RWPE1 (cell line): Measurements from ENCODE around the gene NEU1.
"Not testable (repeated sequence)": the region's sequence is repeated elsewhere in the genome, so short reads cannot be mapped to it uniquely, and the experiment has no call there.

Experiments used
- CTCF ChIA-PET: fragments of 350-600 bp; sonication (Branson Sonifier 250); formaldehyde crosslinking; extraction: SDS; loops from one replicate; lab custom pipeline; 2021; lab: Yijun Ruan, JAX
- POLR2A ChIA-PET: fragments of 400-600 bp; formaldehyde crosslinking; extraction: SDS; loops from one replicate; lab custom pipeline; 2020; ENCODE audit warnings: antibody characterized with exemption; ENCODE audit not compliant: low non-redundant PET; lab: Yijun Ruan, JAX
- DNase-seq: peaks from one replicate; pipeline ENCODE4 v3.0.0; 2012; ENCODE audit warnings: low spot score
- H3K27ac ChIP-seq: fragments of 450-650 bp; 2 replicates; pipeline ENCODE4 v1.5.1; 2017
- CTCF ChIP-seq: fragments of 450-650 bp; conservative IDR thresholded peaks from 2 replicates; pipeline ENCODE4 v1.5.1; 2017; ENCODE audit warnings: low read depth, mild to moderate bottlenecking

Gene NEU1

GRCh38 chr6:31869343-31869742, 6.7 kb upstream of the NEU1 start:
- no peak for TF ChIP-seq CTCF
- no peak overlapping the region for H3K27ac ChIP-seq
- ChIA-PET CTCF (no interaction called here), POLR2A (no interaction called here)
- no peak for DNase-seq

- POLR2A ChIA-PET, DNase-seq, H3K27ac ChIP-seq: not testable (repeated sequence)
- CTCF ChIA-PET: interaction anchor here (0.6 to 1.0 kb wide), 3 partner anchors 77 to 472 kb away, joined by 3 read pairs; no protein-coding TSS in a partner anchor
Observed at GRCh38 chr6:31868658-31868971, 6.0 kb upstream of the NEU1 start.

DNA sequence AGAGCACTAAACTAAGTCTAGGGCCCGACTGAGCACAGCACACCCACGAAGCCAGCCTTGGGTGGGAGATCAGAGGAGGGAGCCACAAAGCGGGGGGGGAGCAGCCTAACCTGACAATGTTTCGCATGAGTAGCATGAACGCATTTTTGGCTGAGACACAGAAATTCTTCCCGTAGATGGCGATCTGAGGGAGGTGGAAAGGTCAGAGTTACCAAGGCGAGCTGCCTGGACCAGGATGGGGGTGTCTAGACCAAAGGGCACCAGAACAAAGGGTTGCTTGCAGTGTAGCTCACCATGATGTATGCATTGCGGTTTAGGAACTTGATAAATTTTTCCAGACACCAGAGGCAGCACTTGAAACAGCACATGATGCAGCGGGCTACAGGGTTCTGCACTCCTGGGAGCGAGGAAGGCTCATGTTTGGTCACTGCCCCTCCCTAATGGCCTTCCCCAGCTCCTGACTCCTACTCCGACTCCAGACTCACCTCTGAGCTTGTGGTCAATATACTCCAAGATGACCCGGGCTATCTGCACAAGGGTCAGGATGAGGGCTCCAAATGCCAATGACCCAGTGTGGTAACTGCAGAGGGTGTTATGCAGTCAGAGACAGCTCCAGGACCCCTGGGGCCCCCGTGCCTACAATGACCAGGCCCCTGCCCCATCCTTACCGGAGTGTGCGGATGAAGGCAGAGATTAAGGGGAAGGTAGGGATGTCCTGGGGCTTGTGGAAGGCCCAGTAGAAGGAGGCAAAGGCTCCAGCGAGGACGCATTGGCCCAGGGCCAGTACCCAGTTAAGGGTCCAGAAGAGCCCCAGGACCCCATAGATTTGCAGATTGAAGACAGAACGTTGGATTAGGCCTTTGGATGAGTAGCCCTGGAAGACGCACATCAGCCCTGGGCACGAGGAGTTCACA, 2.8 kb upstream of the NEU1 start:
- ChIA-PET CTCF (no interaction called here), POLR2A (no interaction called here)
- TF ChIP-seq CTCF: no peak
- H3K27ac ChIP-seq: 0 out of 2 replicates have a peak overlapping the region, but pooled peaks have one; percentile 85
- DNase-seq: no peak

DNA sequence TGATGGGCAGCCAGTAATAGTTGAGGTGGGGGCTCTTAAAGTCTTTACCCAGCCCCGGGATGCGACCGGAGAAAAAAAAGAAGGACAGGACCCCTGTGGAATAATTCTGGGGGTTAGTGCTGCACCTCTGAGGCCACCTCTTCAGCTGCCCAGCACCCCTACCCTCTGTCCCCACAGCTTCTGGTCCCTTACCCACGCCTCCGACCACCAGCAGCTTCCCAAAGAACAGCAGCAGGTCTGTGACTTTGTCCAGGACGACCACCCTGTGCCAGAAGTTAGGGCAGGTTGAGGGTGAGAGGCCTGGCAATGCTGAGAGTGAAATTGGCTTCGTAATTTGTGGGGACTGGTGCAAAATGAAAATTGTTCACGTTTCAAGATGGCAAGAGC, 2.2 kb upstream of the NEU1 start:
- DNase-seq: no peak
- TF ChIP-seq CTCF: no peak
- H3K27ac ChIP-seq: peak overlapping the region; percentile 85; the same call in 1 of the 2 replicates
- ChIA-PET CTCF (no interaction called here), POLR2A (no interaction called here)

- CTCF ChIA-PET: interaction anchor here (0.6 to 1.5 kb wide), 7 partner anchors 14 to 180 kb away, joined by 3 to 8 read pairs (median 4); partner anchors contain the start of gene DDAH2
- POLR2A ChIA-PET, DNase-seq: not testable (repeated sequence)
- H3K27ac ChIP-seq: peak overlapping the region; percentile 85
Observed at GRCh38 chr6:31864123-31864562, 1.5 kb upstream of the NEU1 start.

- ChIA-PET CTCF (no interaction called here), POLR2A (no interaction called here)
- no peak for TF ChIP-seq CTCF
- H3K27ac ChIP-seq: peak overlapping the region; percentile 85
- no peak for DNase-seq
Observed at GRCh38 chr6:31861919-31862343, 690 bp downstream of the NEU1 start.

- DNase-seq: no peak
- no peak for TF ChIP-seq CTCF
- CTCF ChIA-PET: no interaction called here
- no peak overlapping the region for H3K27ac ChIP-seq
- POLR2A ChIA-PET: no interaction called here
Observed at GRCh38 chr6:31861150-31861549, 1.5 kb downstream of the NEU1 start.
